ENCODE measurements around the gene TREML1.
"Not testable (repeated sequence)": the region's sequence is repeated elsewhere in the genome, so short reads cannot be mapped to it uniquely, and the experiment has no call there.

The TREML1 gene

DNA sequence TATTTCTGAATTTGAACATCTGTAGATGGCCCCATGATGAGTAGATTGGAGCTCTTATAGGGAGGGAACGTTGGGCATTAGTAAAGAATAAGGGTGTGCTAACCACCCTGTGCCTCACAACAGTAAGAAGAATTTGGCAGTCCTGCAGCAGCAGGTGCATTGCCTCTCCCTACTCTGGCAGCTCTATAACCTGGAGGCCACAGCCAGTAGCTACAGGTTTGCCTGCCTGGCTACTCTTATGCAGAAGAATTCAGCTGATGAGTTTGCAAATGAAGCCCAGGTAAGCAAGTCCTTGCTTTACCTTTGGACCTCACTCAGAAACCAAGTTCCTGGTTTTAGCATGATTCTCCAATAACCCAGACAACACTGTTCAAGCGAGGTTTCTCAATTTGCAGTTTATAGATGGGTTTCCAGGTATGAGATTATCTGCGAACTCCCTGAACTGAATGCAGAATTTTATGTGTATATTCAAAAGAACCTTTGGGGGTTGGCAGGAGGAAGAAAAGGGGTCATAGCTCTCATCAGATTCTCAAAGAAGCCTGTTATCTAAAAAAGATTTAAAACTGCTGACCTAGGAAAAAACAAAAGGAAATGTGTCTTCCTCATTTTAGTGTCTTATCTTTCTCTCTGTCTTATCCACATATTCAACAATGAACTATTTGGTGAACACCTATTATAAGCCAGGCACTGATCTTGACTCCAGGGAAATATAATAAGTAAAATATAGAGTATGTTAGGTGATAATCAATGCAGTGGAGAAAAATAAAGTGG, 18.9 kb downstream of the TREML1 start:
- no peak for DNase-seq

DNA sequence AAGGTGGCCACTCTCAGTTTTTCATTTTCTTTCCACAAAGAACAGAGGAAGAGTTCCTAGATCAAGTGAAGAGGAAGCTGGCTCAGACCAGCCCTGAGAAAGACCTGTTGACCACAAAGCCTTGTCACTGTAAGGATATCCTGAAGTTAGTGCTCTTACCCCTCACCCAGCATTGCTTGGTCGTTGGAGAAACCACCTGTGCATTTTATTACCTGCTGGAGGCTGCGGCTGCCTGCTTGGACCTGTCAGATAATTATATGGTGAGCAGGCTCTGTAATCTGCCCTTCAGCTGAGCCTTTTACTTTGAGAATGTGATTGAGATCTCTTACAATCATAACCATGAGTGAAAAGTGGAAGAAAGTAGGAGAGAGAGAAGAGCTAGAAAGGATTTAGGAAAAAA, 21.9 kb downstream of the TREML1 start:
- no peak for DNase-seq

DNA sequence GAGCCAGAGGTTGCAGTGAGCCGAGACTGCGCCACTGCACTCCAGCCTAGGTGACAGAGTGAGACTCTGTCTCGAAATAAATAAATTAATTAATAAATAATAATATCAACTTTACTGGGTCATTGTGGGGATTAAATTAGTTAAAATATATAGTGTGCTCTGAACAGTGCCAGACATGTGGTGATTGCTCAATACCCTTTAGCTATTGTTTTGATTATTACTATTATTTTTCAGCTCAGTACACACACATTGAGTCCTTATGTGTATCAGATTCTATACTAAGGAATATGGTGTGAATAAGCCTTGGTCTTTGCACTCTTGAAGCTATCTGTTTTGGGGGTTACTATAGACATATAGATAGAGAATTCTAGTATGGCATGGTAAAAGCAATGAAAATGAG, 28.9 kb downstream of the TREML1 start:
- DNase-seq, result no peak

DNA sequence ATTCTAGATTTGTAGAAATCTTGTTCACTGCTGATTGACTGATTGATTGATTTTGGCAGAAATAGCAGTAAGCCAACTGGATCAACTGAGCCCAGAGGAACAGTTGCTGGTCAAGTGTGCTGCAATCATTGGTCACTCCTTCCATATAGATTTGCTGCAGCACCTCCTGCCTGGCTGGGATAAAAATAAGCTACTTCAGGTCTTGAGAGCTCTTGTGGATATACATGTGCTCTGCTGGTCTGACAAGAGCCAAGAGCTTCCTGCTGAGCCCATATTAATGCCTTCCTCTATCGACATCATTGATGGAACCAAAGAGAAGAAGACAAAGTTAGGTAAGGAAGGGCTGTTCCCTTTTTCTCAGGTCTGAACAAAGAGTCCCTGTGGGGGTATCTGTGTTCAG, 31.2 kb downstream of the TREML1 start:
- no peak for DNase-seq

DNA sequence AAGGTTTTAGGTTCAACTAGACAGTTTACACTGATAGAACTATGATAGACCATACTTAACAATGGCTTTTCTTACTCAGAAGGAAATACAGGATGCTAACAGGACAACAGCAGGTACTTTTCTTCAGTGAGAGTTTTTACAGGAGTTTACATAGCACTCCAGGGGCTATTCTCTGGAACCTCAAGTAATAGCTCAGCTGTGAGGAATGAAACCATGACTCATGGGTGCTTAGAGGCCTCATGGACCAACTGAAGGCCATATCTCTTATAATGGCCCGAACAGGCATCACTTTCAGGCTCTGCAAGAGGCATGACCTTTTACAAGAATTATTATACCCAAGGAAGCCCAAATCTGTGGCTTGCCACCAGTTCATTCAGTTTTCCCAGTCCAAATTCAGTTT, 31.8 kb downstream of the TREML1 start:
- no peak for DNase-seq

DNA sequence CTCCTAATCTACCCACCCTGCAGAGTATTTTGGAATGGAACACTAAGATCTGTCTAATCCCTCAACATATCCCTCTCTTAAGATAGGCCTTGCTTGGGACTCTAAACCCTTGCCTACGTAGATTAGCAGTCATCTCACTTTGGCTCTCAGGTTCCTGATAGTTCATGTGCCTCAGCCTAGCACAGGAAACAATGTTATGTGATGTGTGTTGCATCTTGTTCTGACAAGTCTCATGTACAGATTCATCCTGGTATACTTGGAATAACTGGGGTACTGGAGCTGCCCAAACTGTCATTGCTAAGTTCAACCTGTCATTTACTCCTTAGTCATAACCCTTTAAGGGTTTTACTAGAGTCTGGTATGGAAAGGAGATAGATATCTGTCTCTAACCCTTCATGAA, 34.1 kb downstream of the TREML1 start:
- DNase-seq, result no peak

DNA sequence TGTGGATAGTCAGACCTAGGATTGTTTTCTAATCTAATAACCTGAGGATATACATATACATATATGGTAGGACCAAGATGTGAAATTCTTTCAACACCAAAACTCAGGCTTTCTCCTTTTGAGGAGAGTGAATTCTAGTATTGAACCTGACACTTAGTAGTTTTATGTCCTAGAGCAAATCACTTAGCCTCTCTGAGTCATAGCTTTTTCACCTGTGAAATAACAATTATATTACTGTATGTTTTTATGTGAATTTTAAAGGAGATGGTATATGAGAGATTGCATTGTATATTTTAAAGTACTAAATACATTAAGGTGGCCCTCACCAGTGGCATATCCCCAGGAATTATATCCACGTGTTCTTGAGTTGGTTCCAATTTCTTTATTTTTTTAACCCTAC, 34.6 kb downstream of the TREML1 start:
- no peak for DNase-seq

DNA sequence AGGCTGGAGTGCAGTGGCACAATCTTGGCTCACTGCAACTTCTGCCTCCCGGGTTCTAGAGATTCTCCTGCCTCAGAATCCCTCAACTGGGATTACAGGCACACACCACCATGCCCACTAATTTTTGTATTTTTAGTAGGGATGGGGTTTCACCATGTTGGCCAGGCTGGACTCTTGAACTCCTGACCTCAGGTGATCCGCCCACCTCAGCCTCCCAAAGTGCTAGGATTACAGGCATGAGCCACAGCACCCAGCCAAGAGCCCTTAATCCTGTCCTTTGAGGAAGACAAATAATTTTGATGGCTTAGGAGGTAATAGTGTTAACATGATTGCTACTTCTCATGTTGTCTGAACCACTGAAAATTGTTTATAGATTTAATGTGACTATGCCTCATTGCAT, 39.1 kb downstream of the TREML1 start:
- DNase-seq, result not testable (repeated sequence)

DNA sequence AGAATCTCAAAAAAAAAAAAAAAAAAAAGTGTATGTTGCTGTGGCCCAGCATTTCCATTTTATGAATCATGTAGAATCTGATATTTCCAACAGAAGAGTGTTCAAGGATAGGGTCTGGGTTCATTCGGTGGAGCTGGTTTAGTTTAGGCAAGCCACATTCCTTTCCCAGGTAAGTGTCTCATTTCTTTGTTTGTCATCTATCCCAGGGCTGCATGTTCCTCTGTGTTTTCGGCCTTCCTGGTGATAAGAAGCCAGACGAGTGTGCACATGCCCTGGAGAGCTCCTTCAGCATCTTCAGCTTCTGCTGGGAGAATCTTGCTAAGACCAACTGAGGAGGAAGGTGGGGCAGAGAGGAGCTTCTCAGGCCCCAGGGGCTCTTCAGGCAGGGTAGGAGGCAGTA, 43.1 kb downstream of the TREML1 start:
- DNase-seq, result no peak

DNA sequence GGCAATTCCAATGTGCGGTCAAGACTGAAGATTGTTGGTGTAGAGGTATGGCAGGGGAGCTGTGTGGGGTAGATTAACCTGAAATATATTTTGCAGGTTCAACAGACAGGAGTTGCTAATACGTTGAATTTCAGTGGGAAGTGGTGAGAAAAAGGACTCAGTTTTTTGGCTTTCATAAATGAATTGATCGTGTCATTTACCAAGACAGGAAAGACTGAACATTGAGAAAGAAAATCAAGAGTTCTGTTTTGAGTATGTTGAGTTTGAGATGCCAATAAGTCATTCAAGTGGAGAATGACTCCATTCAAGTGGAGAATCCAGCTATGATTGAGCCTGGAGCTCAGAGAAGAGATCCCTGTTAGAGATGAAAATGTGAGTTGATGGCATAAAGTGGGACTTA, 50.3 kb downstream of the TREML1 start:
- no peak for DNase-seq

DNA sequence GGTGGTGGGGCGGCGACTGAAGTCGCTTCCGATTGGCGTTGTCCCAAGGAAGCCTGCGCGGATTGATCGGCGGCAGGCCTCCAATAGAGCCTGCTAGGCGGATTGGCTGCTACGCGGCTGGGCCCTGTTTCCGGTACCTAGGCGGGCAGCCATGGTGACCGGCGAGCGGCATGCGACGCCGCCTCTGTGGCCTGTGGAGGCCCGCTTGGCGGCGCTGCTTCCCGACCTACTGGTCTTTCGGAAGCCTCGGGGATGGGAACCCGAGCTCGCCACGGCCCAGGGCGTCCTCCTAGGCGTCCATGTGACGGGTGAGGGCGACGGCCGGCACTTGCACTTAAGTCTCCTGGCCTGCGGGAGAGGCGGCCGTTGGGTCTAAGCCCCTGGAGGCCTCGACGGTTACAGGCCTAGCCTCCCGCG, 53.3 kb downstream of the TREML1 start:
- no peak for DNase-seq

Measured in activated CD8-positive, alpha-beta memory T cell treated with anti-CD3 and anti-CD28 coated beads, Interleukin-2, amount 50 U/mL, for 4 hours (primary cell).